DMS53 treated with DMSO at 0.1 percent for 48 hours (cell line): Measurements from ENCODE around the gene NME3.
"Not testable (repeated sequence)": the region's sequence is repeated elsewhere in the genome, so short reads cannot be mapped to it uniquely, and the experiment has no call there.

ENCODE experiments used
- DNase-seq: peaks from one replicate; lab custom pipeline; 2025; ENCODE audit not compliant: unreplicated experiment; lab: John Stamatoyannopoulos, UW

The NME3 gene

DNA sequence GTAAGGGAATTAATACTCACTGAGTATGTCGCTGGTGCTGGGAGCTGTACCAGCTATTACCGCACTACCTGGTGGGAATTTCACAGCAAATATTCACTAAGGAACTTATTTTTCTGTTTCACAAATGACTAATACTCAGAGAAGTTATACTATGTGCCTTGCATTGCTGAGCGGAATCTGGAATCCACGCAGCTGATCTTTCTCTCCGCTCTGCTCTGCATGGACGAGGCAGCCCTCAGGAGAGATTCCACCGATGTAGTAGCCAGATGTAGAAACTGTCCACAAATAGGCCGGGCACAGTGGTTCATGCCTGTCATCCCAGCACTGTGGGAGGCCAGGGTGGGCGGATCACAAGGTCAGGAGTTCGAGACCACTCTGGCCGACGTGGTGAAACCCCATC is 17.1 kb downstream of the NME3 start:
- no peak for DNase-seq

- no peak for DNase-seq
Observed at GRCh38 chr16:1752853-1753252, 18.5 kb downstream of the NME3 start.

DNA sequence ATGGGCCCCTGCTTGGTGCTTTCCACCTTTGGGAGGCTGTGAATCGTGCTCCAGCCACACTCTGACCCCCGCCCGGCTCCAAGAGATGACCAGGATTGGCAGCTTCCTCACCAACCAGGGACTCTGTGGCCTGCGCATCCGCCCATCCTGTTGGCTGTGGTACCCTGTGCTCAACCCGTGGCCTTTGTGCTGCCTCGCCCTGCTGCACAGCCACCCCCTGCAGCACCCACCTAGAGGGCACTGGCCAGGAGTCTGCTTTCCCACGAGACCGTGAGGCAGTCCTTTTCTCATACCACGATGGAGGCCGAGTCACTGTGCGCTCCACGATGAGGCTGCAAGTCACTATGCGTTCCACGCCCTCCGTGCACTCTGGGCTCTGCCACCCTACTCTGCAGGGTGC is 19.4 kb downstream of the NME3 start:
- no peak for DNase-seq

DNA sequence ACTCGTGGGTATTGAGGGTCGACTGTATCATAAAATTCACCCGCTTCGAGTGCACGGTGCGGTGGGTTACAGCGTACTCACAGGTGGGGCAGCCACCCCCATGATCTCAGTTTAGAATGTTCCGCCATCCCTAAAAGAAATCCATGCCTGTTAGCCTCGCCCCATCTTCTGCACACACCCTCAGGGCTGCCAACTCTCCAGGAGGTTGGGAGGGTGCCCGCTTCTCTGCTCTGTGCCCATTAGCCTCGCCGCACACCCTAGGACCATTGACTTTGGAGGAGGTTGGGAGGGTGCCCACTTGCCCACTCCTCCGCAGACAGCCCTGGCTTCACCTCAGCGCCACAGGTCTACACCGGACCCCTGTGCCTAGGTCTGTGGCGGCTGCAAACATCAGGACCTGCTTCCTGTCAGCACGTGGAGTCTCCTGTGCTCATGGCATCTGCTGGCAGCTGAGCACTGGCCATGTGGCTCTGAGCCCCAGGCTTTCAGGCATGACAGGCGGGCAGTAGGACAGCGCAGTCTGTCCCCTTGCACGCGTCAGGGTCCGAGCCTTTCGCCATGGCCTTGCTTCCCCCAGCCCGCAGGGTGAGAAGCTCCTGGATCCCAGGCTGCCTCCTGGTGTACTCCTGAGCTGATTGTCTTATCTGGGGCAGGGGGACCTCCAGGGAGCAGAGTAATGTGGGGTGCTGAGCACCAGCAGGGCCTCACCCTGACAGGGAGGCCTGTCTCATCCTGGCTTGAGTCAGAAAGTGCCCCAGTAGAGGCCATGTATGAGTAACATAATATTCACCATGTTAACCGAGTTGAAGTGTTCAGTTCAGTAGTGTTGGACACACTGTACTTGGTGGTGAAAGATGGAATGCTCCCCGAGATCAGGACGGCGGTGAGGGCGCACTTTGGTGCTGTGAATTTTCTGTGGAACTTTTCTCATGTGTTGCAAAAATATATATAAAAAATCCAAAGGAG is 21.9 kb downstream of the NME3 start:
- no peak for DNase-seq

DNA sequence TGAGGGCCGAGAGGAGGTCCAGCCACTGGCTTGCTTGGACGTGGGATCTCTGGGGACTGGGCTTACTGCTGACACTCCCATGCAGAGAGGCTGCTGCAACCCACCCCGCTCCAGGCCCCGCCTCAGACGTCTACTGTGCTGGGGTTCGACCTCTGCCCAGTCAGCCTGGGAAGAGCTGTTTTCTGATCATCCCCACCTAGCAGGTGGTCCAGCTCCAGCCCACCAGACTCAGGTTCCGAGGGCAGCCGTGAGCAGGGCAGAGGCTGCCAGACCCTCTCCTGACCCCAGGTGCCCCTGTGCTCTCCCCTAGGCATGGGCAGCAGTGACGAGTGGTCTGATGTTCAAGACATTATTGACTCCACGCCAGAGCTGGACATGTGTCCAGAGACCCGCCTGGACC is 23.4 kb downstream of the NME3 start:
- no peak for DNase-seq

- DNase-seq, result no peak
Observed at GRCh38 chr16:1746693-1747195, 24.6 kb downstream of the NME3 start.

GRCh38 chr16:1745900-1746692 is 25.2 kb downstream of the NME3 start:
- no peak for DNase-seq

DNA sequence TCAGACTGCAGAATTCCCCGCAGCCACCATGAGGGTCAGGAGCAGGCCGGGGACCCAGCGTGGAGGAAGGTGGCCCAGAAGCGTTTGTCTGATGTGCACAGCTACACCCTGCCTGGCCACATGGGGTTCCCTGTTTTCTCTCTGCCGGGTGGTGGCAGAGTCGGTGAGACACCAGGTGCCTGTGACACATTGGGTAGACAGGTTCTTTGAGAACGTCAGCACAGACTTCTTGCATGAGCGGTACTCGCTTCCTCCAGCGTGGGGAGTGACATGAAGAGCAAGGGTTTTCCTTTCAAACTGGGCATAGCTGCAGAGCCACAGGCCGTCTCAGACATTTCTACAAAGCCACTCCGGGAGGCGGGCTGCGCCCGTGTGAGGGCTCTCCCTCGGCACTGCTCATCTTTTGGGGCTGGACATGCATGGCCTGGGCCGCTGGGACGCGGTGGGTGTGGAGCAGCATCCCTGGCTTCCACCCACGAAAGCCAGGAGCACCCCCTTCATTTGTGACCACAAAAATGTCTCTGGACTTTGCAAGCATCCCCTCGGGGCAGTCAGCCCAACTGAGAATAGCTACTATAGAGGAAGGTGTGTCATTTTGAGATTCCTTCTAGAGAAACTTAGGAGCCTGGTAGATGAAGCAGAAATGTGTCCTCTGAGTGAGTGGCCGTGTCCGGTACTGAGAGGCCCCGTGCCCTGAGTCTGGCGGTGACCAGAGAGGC is 26.0 kb downstream of the NME3 start:
- DNase-seq, result no peak

GRCh38 chr16:1744338-1744840 is 27.0 kb downstream of the NME3 start:
- no peak for DNase-seq

- no peak for DNase-seq
Observed at GRCh38 chr16:1743376-1744337, 27.7 kb downstream of the NME3 start.

- no peak for DNase-seq
Observed at GRCh38 chr16:1741553-1742165, 29.7 kb downstream of the NME3 start.

GRCh38 chr16:1740781-1741490 is 30.4 kb downstream of the NME3 start:
- no peak for DNase-seq

- no peak for DNase-seq
Observed at GRCh38 chr16:1740234-1740633, 31.1 kb downstream of the NME3 start.

- DNase-seq, result no peak
Observed at GRCh38 chr16:1734816-1735215, 36.5 kb downstream of the NME3 start.

DNA sequence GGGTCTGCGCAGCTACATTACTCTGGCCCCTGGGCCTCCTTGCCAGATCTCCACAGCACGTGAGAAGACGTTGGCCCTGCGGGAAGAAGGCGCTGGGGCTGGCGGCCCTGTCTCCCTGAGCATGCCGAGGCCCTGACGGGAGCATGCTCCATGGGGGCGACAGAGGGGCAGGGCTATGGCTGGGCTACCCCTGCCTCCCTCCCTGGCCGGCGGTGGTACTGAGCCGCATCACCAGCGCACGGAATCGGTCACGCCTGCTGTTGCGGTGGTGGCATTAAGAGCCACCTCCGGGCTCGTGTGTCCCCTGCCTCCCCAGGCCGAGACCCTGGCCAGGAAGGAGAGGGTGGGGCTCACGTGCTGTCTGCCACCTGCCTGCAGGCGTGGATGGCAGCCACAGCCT is 37.2 kb downstream of the NME3 start:
- DNase-seq, result no peak

DNA sequence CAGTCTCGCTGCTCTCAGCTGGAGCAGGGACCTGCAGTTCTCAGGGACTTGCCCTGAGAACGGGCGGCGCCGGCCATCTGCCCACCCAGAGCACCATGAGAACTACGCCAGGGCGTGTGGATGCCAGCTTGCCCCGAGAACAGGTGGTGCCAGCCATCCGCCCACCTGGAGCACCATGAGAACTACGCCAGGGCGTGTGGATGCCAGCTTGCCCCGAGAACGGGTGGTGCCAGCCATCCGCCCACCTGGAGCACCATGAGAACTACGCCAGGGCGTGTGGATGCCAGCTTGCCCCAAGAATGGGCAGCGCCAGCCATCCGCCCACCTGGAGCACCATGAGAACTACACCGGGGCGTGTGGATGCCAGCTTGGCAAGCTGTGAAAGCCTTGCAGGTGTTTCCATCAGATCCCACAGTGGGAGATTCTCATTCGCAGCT is 38.8 kb downstream of the NME3 start:
- not testable (repeated sequence) for DNase-seq

DNA sequence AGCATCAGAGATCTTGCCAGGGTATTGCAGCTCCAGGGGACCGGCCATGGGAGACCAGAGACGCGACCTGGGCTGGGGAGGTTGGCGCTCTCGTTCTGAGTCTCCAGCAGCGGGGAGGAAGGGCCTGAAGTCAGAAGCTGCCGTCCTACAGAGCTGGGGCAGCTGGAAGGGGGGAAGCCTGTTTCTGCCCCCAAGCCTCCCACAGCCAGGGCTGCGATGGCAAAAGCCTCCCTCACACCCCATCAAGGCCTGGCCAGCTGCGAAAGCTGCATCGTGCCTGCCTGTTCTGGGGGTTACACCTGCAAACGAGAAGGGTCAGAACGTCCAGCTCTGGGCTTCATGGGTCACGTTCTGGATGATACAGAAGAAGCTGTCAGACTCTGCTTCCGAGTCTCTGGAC is 39.3 kb downstream of the NME3 start:
- DNase-seq, result no peak

DNA sequence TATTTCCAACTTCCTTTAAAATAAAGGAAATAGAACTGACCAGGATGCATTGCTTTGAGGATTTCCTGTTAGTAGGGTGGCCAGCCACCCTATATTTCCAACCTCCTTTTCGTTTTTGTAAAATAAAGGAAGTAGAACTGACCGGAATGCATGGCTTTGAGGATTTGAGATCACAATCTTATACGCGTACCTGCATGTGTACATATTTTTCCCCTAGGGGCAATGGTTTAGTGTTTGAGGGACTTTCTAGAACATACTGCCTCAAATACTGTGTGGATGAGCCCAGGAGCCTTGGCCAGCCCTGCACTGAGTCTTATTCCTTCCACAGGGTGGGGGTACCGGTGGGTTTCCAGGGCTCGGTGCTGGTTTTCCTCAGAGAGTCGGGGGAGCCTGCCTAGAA is 39.7 kb downstream of the NME3 start:
- DNase-seq, result no peak

DNA sequence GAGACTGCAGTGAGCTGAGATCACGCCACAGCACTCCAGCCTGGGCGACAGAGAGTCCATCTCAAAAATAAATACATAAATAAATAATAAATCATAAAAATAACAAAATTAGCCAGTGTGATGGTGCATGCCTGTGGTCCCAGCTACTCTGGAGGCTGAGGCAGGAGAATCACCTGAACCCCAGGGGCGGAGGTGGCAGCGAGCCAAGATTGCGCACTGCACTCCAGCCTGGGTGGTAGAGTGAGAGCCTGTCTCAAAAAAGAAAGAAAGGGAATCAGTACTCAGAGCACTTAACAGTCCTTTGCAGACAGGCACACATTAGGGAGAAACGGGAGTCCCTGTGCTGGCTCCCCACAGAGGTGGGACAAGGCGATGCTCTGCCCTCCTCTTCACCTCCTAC is 40.3 kb downstream of the NME3 start:
- DNase-seq, result no peak
